OCI-LY1 (cell line): Measurements from ENCODE around the gene EGFL8.
A peak's percentile ranks its signal among the peaks of the same experiment; 100 is the strongest.

Source experiments
- H2AFZ ChIP-seq: fragments of 200-600 bp; sonication (generic), shearing (Covaris generic); 2 replicates; pipeline ENCODE4 v1.6.0; 2014; ENCODE audit warnings: antibody characterized with exemption, mild to moderate bottlenecking, low read length
- H3F3A ChIP-seq: fragments of 200-600 bp; sonication (generic), shearing (Covaris generic); 2 replicates; pipeline ENCODE4 v1.6.0; 2014; ENCODE audit warnings: mild to moderate bottlenecking, antibody characterized with exemption, low read length, moderate library complexity; ENCODE audit not compliant: insufficient read depth
- H3K27ac ChIP-seq: fragments of 200-600 bp; sonication (generic); 2 replicates; pipeline ENCODE4 v1.5.1; 2014; ENCODE audit warnings: low read length, mixed run types, mild to moderate bottlenecking, low read depth; ENCODE audit not compliant: poor library complexity, severe bottlenecking
- H3K27me3 ChIP-seq: fragments of 200-600 bp; sonication (generic); 2 replicates; pipeline ENCODE4 v1.6.0; 2014; ENCODE audit warnings: antibody characterized with exemption, mild to moderate bottlenecking, low read length, moderate library complexity; ENCODE audit not compliant: insufficient read depth
- H3K36me3 ChIP-seq: fragments of 200-600 bp; sonication (generic); 2 replicates; pipeline ENCODE4 v1.6.1; 2014; ENCODE audit warnings: mild to moderate bottlenecking, antibody characterized with exemption, low read length, moderate library complexity, mixed read lengths; ENCODE audit not compliant: insufficient read depth
- H3K4me1 ChIP-seq: fragments of 200-600 bp; sonication (generic); 2 replicates; pipeline ENCODE4 v1.5.1; 2014; ENCODE audit warnings: mild to moderate bottlenecking, low read length, moderate library complexity; ENCODE audit not compliant: insufficient read depth, severe bottlenecking
- H3K4me2 ChIP-seq: fragments of 200-600 bp; sonication (generic), shearing (Covaris generic); 2 replicates; pipeline ENCODE4 v1.6.1; 2014; ENCODE audit warnings: low read length
- H3K4me3 ChIP-seq: fragments of 200-600 bp; sonication (generic); 2 replicates; pipeline ENCODE4 v1.5.1; 2014; ENCODE audit warnings: low read length, low read depth, mild to moderate bottlenecking, mixed read lengths; ENCODE audit not compliant: poor library complexity, severe bottlenecking
- H3K79me2 ChIP-seq: fragments of 200-600 bp; shearing (Covaris generic); 2 replicates; pipeline ENCODE4 v1.6.1; 2016; ENCODE audit warnings: mixed run types, low read length, mixed read lengths; ENCODE audit not compliant: insufficient read depth
- H3K9ac ChIP-seq: fragments of 200-600 bp; sonication (generic), shearing (Covaris generic); 2 replicates; pipeline ENCODE4 v1.6.1; 2014; ENCODE audit warnings: mild to moderate bottlenecking, low read length, mixed read lengths
- H3K9me2 ChIP-seq: fragments of 200-600 bp; sonication (generic), shearing (Covaris generic); 2 replicates; pipeline ENCODE4 v1.6.1; 2014; ENCODE audit warnings: low read depth, mild to moderate bottlenecking, low read length, mixed read lengths
- H3K9me3 ChIP-seq: fragments of 200-600 bp; shearing (Covaris generic); 2 replicates; pipeline ENCODE4 v1.6.1; 2014; ENCODE audit warnings: low read length, mixed read lengths
- H4K20me1 ChIP-seq: fragments of 200-600 bp; sonication (generic), shearing (Covaris generic); 2 replicates; pipeline ENCODE4 v1.6.0; 2016; ENCODE audit warnings: mild to moderate bottlenecking, low read length; ENCODE audit not compliant: insufficient read depth
- CTCF ChIP-seq: fragments of 200-600 bp; sonication (generic), shearing (Covaris generic); IDR thresholded peaks from 2 replicates; pipeline ENCODE4 v1.5.1; 2017; ENCODE audit warnings: mild to moderate bottlenecking, antibody characterized with exemption, low read length, moderate library complexity, mixed read lengths
- EZH2 ChIP-seq: fragments of 200-600 bp; sonication (generic), shearing (Covaris generic); IDR thresholded peaks from 2 replicates; pipeline ENCODE4 v1.8.0; 2017; ENCODE audit warnings: borderline replicate concordance, mixed run types, mild to moderate bottlenecking, antibody characterized with exemption, low read length, moderate library complexity, mixed read lengths

Gene EGFL8

GRCh38 chr6:32194388-32194787, 30.0 kb downstream of the EGFL8 start:
- no peak overlapping the region for H3K9ac ChIP-seq
- no peak overlapping the region for H3K4me3 ChIP-seq

GRCh38 chr6:32194825-32195651, 30.6 kb downstream of the EGFL8 start:
- Histone ChIP-seq H3F3A (0 out of 2 replicates have a peak, but pooled peaks cover 3% of the 10 kb centered on the region), H3K79me2 (no peaks in the 10 kb centered on the region), H4K20me1 (no peaks in the 10 kb centered on the region), H3K9ac (peak overlapping the region; percentile 89), H3K36me3 (no peaks in the 10 kb centered on the region), H3K4me3 (peak overlapping the region; percentile 77), H3K27me3 (no peaks in the 10 kb centered on the region), H3K9me3 (no peaks in the 10 kb centered on the region), H2AFZ (no peak overlapping the region), H3K27ac (peak overlapping the region; percentile 76), H3K9me2 (no peaks in the 10 kb centered on the region), H3K4me2 (peak overlapping the region; percentile 97), H3K4me1 (peaks cover 54% of the 10 kb centered on the region)
- TF ChIP-seq CTCF = peak; percentile 67
- no peak for TF ChIP-seq EZH2

More at GRCh38 chr6:32194388-32194787, 30.0 kb downstream of the EGFL8 start:
- Histone ChIP-seq H3K9me2 (no peaks in the 10 kb centered on the region), H3K4me1 (peaks cover 55% of the 10 kb centered on the region), H3K9me3 (no peaks in the 10 kb centered on the region), H3K27ac (peak overlapping the region; percentile 53), H3F3A (0 out of 2 replicates have a peak, but pooled peaks cover 3% of the 10 kb centered on the region), H3K27me3 (no peaks in the 10 kb centered on the region), H3K4me2 (no peak overlapping the region), H3K36me3 (no peaks in the 10 kb centered on the region), H4K20me1 (no peaks in the 10 kb centered on the region), H3K79me2 (no peaks in the 10 kb centered on the region), H2AFZ (no peak overlapping the region)
- no peak for TF ChIP-seq CTCF
- TF ChIP-seq EZH2 = no peak

- H3K4me2 ChIP-seq = peak overlapping the region; percentile 97
- peaks cover 51% of the 10 kb centered on the region for H3K4me1 ChIP-seq
- H3K4me3 ChIP-seq = peak overlapping the region; percentile 77
These were observed 31.2 kb downstream of the EGFL8 start for GRCh38 chr6:32195652-32195901.

More at GRCh38 chr6:32195652-32195901, 31.2 kb downstream of the EGFL8 start:
- no peaks in the 10 kb centered on the region for H3K79me2 ChIP-seq
- H3K9me3 ChIP-seq = no peaks in the 10 kb centered on the region
- no peak overlapping the region for H3K27ac ChIP-seq
- no peaks in the 10 kb centered on the region for H4K20me1 ChIP-seq
- H3K9ac ChIP-seq = no peak overlapping the region; the same call in 1 of the 2 replicates
- no peaks in the 10 kb centered on the region for H3K27me3 ChIP-seq
- H3K36me3 ChIP-seq = no peaks in the 10 kb centered on the region
- no peaks in the 10 kb centered on the region for H3K9me2 ChIP-seq
- TF ChIP-seq EZH2 (no peak), CTCF (no peak)
- H3F3A ChIP-seq = 0 out of 2 replicates have a peak, but pooled peaks cover 3% of the 10 kb centered on the region
- H2AFZ ChIP-seq = no peak overlapping the region
